Activated CD4-positive, CD25-positive, alpha-beta regulatory T cell (primary cell): Measurements from ENCODE around the gene DNAJB6.

ENCODE experiments used
- DNase-seq, 4 experiments: peaks; one replicate each; lab custom pipeline; 2025; lab: John Stamatoyannopoulos, UW

The DNAJB6 gene

GRCh38 chr7:157466867-157467261, 130.1 kb downstream of the DNAJB6 start:
- no peak for DNase-seq
